ENCODE measurements around the gene KMT2A.

KMT2A gene

GRCh38 chr11:118572061-118572980 lies 136.0 kb downstream of the KMT2A start, which contains the start of gene ARCN1:
TSS of gene ARCN1 (plus strand) at chr11:118572409. CDS start at chr11:118572548, 139 bp downstream.
- peak within 1 kb of the TSS; percentile 96 for H3K4me3 ChIP-seq (ENCODE audit: low read length)
- H3K27me3 ChIP-seq (replicated peaks; ENCODE audit: control insufficient read depth, insufficient read depth, low read length): no peaks in the 10 kb centered on the region
- peak within 1 kb of the TSS; percentile 100 for H3K9ac ChIP-seq (ENCODE audit: low read length)
- DNase-seq (ENCODE audit: low read depth): peak; percentile 90
- H3K4me1 ChIP-seq (ENCODE audit: control insufficient read depth, insufficient read depth, low read length): peaks cover 50% of the 10 kb centered on the region
- H3K9me3 ChIP-seq (ENCODE audit: control insufficient read depth, low read length): no peaks in the 10 kb centered on the region
- no peaks in the 10 kb centered on the region for H3K36me3 ChIP-seq (ENCODE audit: control insufficient read depth, insufficient read depth, low read length, severe bottlenecking)

DNA sequence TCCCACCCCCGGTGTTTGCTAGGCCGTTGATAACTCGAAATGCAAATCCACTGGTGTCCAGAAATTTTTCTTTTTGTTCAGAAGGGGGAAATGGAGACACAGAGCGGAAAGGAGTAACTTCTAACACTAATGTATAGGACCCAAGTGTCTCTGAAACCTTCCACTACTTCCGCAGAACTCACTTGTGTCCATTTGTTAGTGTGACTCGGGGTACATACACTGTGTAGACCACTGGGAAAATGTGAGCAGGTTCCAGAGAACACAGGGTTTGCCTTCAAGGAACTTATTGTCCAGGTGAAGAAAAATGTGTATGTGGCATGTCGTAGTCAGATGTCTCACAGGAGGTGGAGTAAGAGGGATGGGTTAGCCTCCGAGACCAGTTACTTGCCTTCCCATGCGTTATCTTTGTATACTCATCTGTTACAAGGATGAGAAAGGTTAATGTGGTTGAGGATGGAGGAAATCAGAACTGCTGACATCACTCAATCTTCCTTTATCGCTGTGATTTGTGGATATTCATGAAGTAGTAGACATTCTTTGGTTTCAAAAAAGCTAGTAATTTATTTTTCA lies 136.8 kb downstream of the KMT2A start:
- Histone ChIP-seq H3K36me3 (ENCODE audit: control insufficient read depth, insufficient read depth, low read length, severe bottlenecking) (no peaks in the 10 kb centered on the region), H3K4me1 (ENCODE audit: control insufficient read depth, insufficient read depth, low read length) (peaks cover 53% of the 10 kb centered on the region), H3K9ac (ENCODE audit: low read length) (peak overlapping the region; percentile 100), H3K9me3 (ENCODE audit: control insufficient read depth, low read length) (no peaks in the 10 kb centered on the region), H3K27me3 (replicated peaks; ENCODE audit: control insufficient read depth, insufficient read depth, low read length) (no peaks in the 10 kb centered on the region), H3K4me3 (ENCODE audit: low read length) (peak overlapping the region; percentile 96)
- peak; percentile 58 for DNase-seq (ENCODE audit: low read depth)

DNA sequence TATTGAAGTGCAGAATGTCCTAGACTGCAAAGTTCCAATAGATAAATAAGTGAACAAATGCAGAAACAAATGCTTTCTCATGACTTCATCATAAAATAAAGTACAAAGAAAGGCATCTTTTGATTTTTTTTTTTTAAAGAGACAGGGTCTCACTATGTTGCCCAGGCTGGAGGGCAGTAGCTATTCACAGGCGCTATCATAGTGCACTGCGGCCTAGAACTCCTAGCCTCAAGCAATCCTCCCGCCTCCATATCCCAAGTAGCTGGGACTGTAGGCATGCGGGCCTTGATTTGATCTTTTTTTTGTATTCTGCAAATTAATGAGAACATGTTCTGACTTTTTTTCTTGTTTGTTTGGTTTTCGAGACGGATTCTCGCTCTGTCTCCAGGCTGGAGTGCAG lies 138.3 kb downstream of the KMT2A start:
- Histone ChIP-seq H3K9ac (ENCODE audit: low read length) (peak overlapping the region; percentile 100), H3K36me3 (ENCODE audit: control insufficient read depth, insufficient read depth, low read length, severe bottlenecking) (no peaks in the 10 kb centered on the region), H3K4me1 (ENCODE audit: control insufficient read depth, insufficient read depth, low read length) (peaks cover 59% of the 10 kb centered on the region), H3K4me3 (ENCODE audit: low read length) (peak overlapping the region; percentile 96), H3K27me3 (replicated peaks; ENCODE audit: control insufficient read depth, insufficient read depth, low read length) (no peaks in the 10 kb centered on the region), H3K9me3 (ENCODE audit: control insufficient read depth, low read length) (no peaks in the 10 kb centered on the region)
- DNase-seq (ENCODE audit: low read depth): no peak

Data from adipocyte (in vitro differentiated cells).